NB4 (cell line): ENCODE results near the gene FUT4.
"Not testable (repeated sequence)": the region's sequence is repeated elsewhere in the genome, so short reads cannot be mapped to it uniquely, and the experiment has no call there.

Experiments used
- DNase-seq: peaks from one replicate; pipeline ENCODE4 v3.0.0; 2010; ENCODE audit warnings: low read depth
- H3K4me3 ChIP-seq: one replicate; pipeline ENCODE4 v1.5.1; 2011; ENCODE audit warnings: mild to moderate bottlenecking, low read depth, low read length, moderate library complexity
- MYC ChIP-seq: IDR thresholded peaks from 2 replicates; pipeline ENCODE4 v1.6.1; 2011; ENCODE audit warnings: low read depth, low read length
- POLR2A ChIP-seq: IDR thresholded peaks from 2 replicates; pipeline ENCODE4 v1.6.1; 2011; ENCODE audit warnings: mild to moderate bottlenecking; ENCODE audit not compliant: insufficient read length; ENCODE audit errors: extremely low read depth
- TF ChIP-seq, protein P1 (sequence below): IDR thresholded peaks from 2 replicates; pipeline ENCODE4 v1.6.1; 2011; ENCODE audit warnings: low read depth, low read length
- TF ChIP-seq, protein P2 (sequence below): IDR thresholded peaks from one replicate; pipeline ENCODE4 v1.5.1; 2012; ENCODE audit warnings: low read depth, low read length

Gene FUT4, protein sequence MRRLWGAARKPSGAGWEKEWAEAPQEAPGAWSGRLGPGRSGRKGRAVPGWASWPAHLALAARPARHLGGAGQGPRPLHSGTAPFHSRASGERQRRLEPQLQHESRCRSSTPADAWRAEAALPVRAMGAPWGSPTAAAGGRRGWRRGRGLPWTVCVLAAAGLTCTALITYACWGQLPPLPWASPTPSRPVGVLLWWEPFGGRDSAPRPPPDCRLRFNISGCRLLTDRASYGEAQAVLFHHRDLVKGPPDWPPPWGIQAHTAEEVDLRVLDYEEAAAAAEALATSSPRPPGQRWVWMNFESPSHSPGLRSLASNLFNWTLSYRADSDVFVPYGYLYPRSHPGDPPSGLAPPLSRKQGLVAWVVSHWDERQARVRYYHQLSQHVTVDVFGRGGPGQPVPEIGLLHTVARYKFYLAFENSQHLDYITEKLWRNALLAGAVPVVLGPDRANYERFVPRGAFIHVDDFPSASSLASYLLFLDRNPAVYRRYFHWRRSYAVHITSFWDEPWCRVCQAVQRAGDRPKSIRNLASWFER

DNA sequence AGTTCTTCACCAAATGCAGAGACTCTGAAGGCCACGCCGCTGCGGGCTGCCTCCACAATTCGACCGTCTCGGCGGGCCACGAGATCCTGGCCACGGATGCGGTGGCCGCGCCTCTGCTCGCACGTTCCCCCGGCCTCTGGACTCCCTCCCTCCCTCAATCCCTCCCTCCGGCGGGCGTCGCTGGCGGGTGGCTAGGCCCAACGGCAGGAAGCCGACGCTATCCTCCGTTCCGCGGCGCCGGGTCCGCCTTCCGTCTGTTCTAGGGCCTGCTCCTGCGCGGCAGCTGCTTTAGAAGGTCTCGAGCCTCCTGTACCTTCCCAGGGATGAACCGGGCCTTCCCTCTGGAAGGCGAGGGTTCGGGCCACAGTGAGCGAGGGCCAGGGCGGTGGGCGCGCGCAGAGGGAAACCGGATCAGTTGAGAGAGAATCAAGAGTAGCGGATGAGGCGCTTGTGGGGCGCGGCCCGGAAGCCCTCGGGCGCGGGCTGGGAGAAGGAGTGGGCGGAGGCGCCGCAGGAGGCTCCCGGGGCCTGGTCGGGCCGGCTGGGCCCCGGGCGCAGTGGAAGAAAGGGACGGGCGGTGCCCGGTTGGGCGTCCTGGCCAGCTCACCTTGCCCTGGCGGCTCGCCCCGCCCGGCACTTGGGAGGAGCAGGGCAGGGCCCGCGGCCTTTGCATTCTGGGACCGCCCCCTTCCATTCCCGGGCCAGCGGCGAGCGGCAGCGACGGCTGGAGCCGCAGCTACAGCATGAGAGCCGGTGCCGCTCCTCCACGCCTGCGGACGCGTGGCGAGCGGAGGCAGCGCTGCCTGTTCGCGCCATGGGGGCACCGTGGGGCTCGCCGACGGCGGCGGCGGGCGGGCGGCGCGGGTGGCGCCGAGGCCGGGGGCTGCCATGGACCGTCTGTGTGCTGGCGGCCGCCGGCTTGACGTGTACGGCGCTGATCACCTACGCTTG is at the start of gene FUT4:
Gene FUT4, plus strand, starts transcription at position 227 of the 951 bp plus-strand sequence. Its CDS starts 213 bp downstream, at position 440.
- TF ChIP-seq POLR2A (peak; percentile 75), MYC (peak; percentile 77)
- TF ChIP-seq, protein P1, sequence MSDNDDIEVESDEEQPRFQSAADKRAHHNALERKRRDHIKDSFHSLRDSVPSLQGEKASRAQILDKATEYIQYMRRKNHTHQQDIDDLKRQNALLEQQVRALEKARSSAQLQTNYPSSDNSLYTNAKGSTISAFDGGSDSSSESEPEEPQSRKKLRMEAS = peak; percentile 75
- TF ChIP-seq, protein P2, sequence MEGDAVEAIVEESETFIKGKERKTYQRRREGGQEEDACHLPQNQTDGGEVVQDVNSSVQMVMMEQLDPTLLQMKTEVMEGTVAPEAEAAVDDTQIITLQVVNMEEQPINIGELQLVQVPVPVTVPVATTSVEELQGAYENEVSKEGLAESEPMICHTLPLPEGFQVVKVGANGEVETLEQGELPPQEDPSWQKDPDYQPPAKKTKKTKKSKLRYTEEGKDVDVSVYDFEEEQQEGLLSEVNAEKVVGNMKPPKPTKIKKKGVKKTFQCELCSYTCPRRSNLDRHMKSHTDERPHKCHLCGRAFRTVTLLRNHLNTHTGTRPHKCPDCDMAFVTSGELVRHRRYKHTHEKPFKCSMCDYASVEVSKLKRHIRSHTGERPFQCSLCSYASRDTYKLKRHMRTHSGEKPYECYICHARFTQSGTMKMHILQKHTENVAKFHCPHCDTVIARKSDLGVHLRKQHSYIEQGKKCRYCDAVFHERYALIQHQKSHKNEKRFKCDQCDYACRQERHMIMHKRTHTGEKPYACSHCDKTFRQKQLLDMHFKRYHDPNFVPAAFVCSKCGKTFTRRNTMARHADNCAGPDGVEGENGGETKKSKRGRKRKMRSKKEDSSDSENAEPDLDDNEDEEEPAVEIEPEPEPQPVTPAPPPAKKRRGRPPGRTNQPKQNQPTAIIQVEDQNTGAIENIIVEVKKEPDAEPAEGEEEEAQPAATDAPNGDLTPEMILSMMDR = no peak
- DNase-seq = peak; percentile 98
- peak within 1 kb of the TSS; percentile 95 for H3K4me3 ChIP-seq

- peak overlapping the region; percentile 82 for H3K4me3 ChIP-seq
- DNase-seq = no peak
- TF ChIP-seq POLR2A (no peak), MYC (no peak)
- TF ChIP-seq, protein P1 = no peak
- TF ChIP-seq, protein P2 = no peak
Measured at GRCh38 chr11:94494126-94494680, 49.5 kb upstream of the FUT4 start.

GRCh38 chr11:94500181-94500580 is 43.5 kb upstream of the FUT4 start:
- no peak overlapping the region for H3K4me3 ChIP-seq
- no peak for DNase-seq
- TF ChIP-seq, protein P1 = no peak
- TF ChIP-seq MYC (no peak), POLR2A (no peak)
- TF ChIP-seq, protein P2 = no peak

- TF ChIP-seq, protein P2 = no peak
- TF ChIP-seq POLR2A = no peak
- no peak for TF ChIP-seq MYC
- H3K4me3 ChIP-seq = no peak overlapping the region
- DNase-seq = no peak
Measured at GRCh38 chr11:94501522-94501921, 42.2 kb upstream of the FUT4 start.

- TF ChIP-seq, protein P2 = peak; percentile 54
- TF ChIP-seq POLR2A = no peak
- DNase-seq = peak; percentile 75
- no peak overlapping the region for H3K4me3 ChIP-seq
Measured at GRCh38 chr11:94504689-94505293, 38.9 kb upstream of the FUT4 start.

GRCh38 chr11:94506513-94506912 is 37.2 kb upstream of the FUT4 start:
- not testable (repeated sequence) for H3K4me3 ChIP-seq
- peak; percentile 24 for DNase-seq
